GM12878 (cell line): ENCODE measurements around the gene LURAP1L. TPM values are rescaled to one million over a fixed set of nuclear protein-coding genes. Genes with fewer than 3 reads are reported as not detected.

Experiments
- ATF2 ChIP-seq: IDR thresholded peaks from 2 replicates; pipeline ENCODE4 v1.6.1; 2012; ENCODE audit warnings: low read length, inconsistent platforms
- ATF7 ChIP-seq: fragments of 450-650 bp; IDR thresholded peaks from 2 replicates; pipeline ENCODE4 v1.6.1; 2016; ENCODE audit warnings: low read depth, mild to moderate bottlenecking
- BACH1 ChIP-seq: fragments of 450-650 bp; IDR thresholded peaks from 2 replicates; pipeline ENCODE4 v1.6.1; 2017; ENCODE audit warnings: mild to moderate bottlenecking, borderline replicate concordance
- CBX5 ChIP-seq: sonication (generic); IDR thresholded peaks from 2 replicates; pipeline ENCODE4 v1.6.1; 2016; ENCODE audit warnings: low read depth, moderate library complexity, mild to moderate bottlenecking, inconsistent platforms
- CREM ChIP-seq: IDR thresholded peaks from 2 replicates; pipeline ENCODE4 v1.6.1; 2014; ENCODE audit warnings: antibody characterized with exemption, low read depth
- E2F8 ChIP-seq: fragments of 450-650 bp; IDR thresholded peaks from 2 replicates; pipeline ENCODE4 v1.6.1; 2018; ENCODE audit warnings: mild to moderate bottlenecking, low read depth, moderate library complexity; ENCODE audit not compliant: partially characterized antibody
- EGR1 ChIP-seq, 2 experiments: IDR thresholded peaks; 1 replicate in 1 of 2; 2 replicates in 1 of 2; pipeline ENCODE4 v1.6.1; 2011 to 2012; ENCODE audit warnings: low read depth in 2 of 2, low read length in 2 of 2, borderline replicate concordance in 1 of 2, mild to moderate bottlenecking in 1 of 2, moderate library complexity in 1 of 2
- HDAC2 ChIP-seq: fragments of 200-600 bp; sonication (generic); IDR thresholded peaks from 2 replicates; pipeline ENCODE4 v1.6.1; 2017
- JUNB ChIP-seq: IDR thresholded peaks from 2 replicates; pipeline ENCODE4 v1.6.1; 2016; ENCODE audit warnings: antibody characterized with exemption, mild to moderate bottlenecking
- JUND ChIP-seq: IDR thresholded peaks from 2 replicates; pipeline ENCODE4 v1.6.1; 2012; ENCODE audit warnings: low read depth, mild to moderate bottlenecking, low read length, improper control_type of control experiment, moderate library complexity
- KDM1A ChIP-seq: fragments of 200-600 bp; sonication (generic); IDR thresholded peaks from 2 replicates; pipeline ENCODE4 v1.6.1; 2016; ENCODE audit warnings: borderline replicate concordance
- NFYB ChIP-seq: IDR thresholded peaks from 2 replicates; pipeline ENCODE4 v1.6.1; 2011; ENCODE audit warnings: low read depth, mild to moderate bottlenecking, low read length, improper control_type of control experiment, moderate library complexity; ENCODE audit not compliant: insufficient read depth
- RUNX3 ChIP-seq: IDR thresholded peaks from 2 replicates; pipeline ENCODE4 v1.6.1; 2012; ENCODE audit warnings: low read length, inconsistent platforms
- SKIL ChIP-seq: fragments of 450-650 bp; IDR thresholded peaks from 2 replicates; pipeline ENCODE4 v1.6.1; 2017; ENCODE audit warnings: mild to moderate bottlenecking, low read depth, inconsistent platforms; ENCODE audit not compliant: poor library complexity, severe bottlenecking
- SREBF2 ChIP-seq: IDR thresholded peaks from 2 replicates; pipeline ENCODE4 v1.6.1; 2012; ENCODE audit warnings: mild to moderate bottlenecking, low read length
- TAF1 ChIP-seq: IDR thresholded peaks from 2 replicates; pipeline ENCODE4 v1.6.1; 2011; ENCODE audit warnings: mild to moderate bottlenecking, low read depth, low read length, borderline replicate concordance
- TCF7 ChIP-seq: IDR thresholded peaks from 2 replicates; pipeline ENCODE4 v1.6.1; 2014; ENCODE audit warnings: antibody characterized with exemption, borderline replicate concordance
- polyA plus RNA-seq, 11 experiments: library from polyadenylated mRNA; depleted of rRNA in 4 of 11; unstranded in 6 of 11; stranded (reverse) in 5 of 11; fragments of >200 nt; fragmentation: Nextera tagmentation in 4 of 11; fragmentation: Illumina TruSeq in 1 of 11; extraction: Ambion mirVana in 4 of 11; extraction: Trizol in 1 of 11; gene quantifications; 1 replicate in 1 of 11; 2 replicates in 10 of 11; pipeline versions ENCODE4 v1.2.1 to v1.2.3, GENCODE V29; 2011 to 2016; ENCODE audit warnings: inconsistent platforms in 2 of 11, missing spikeins in 2 of 11, low read depth in 1 of 11
- total RNA-seq, 4 experiments: library from RNA; depleted of rRNA in 3 of 4; stranded (reverse); fragments of >200 nt in 3 of 4; fragmentation: Illumina TruSeq in 1 of 4; extraction: Trizol in 1 of 4; gene quantifications; 2 replicates each; pipeline versions ENCODE4 v1.2.1 to v1.2.3, GENCODE V29; 2013 to 2021
- TF ChIP-seq, protein P1 (sequence below): IDR thresholded peaks from 2 replicates; pipeline ENCODE4 v1.6.1; 2011; ENCODE audit warnings: low read depth, low read length, improper control_type of control experiment, borderline replicate concordance
- TF ChIP-seq, protein P2 (sequence below): IDR thresholded peaks from 2 replicates; pipeline ENCODE4 v1.6.1; 2012; ENCODE audit warnings: low read depth, low read length, improper control_type of control experiment

Gene LURAP1L
- total and polyA plus RNA-seq, 10 of the 15 experiments (the other 5 are each of a cell fraction or from before 2014, with no cell fraction given), result 0.19 to 3.7 (median 0.69) TPM

DNA sequence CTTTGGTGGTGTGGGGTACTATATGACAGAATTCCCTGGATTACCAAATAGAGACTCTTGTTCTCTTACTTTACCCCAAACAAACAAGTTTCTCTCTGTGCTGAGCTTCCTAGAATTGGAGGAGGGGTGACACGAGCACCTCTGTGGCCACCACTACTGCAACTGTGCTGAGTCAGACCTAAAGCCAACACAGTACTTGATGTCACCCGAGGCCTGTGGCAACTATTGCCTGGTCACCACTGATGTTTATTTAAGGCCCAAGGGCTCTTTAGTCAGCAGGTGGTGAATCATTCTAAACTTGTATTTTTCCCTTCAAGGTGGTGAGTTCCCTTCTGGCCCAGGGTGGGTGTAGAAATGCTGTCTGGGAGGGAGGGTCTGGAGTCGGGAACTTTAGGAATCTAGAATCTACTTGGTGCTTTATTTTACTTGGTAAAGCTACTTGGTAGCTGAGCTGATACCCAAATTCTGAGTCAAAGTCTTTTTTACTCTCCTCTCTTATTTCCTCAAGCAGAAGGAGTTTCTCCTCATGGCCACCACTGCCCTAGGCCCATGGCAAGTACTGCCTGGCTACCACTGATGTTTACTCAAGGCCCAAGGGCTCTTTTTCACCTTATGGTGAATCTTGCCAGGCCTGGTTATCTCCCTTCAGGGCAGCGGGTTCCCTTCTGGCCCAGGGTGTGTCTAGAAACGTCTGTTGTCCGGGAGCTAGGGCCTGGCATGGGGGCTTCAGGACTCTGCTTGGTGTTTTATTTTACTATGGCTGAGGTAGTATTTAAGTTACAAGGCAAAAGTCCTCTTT, 9.8 kb downstream of the LURAP1L start (continued):
- TF ChIP-seq TCF7 (no peak), SKIL (no peak), KDM1A (no peak), EGR1 (IDR thresholded peaks at IDR 0.05; ENCODE audit: borderline replicate concordance in 1 of 2, low read depth in 2 of 2, low read length in 2 of 2) (no peak), CREM (peak; percentile 35; the same call in 1 of the 2 replicates), HDAC2 (no peak), ATF2 (no peak), NFYB (no peak), CBX5 (no peak), SREBF2 (no peak), TAF1 (no peak), BACH1 (peak; percentile 65; the same call in 1 of the 2 replicates), RUNX3 (peak; percentile 69), ATF7 (no peak), JUNB (peak; percentile 49), JUND (no peak), E2F8 (no peak)
- TF ChIP-seq, protein P1, sequence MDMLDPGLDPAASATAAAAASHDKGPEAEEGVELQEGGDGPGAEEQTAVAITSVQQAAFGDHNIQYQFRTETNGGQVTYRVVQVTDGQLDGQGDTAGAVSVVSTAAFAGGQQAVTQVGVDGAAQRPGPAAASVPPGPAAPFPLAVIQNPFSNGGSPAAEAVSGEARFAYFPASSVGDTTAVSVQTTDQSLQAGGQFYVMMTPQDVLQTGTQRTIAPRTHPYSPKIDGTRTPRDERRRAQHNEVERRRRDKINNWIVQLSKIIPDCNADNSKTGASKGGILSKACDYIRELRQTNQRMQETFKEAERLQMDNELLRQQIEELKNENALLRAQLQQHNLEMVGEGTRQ, result no peak
- TF ChIP-seq, protein P2, sequence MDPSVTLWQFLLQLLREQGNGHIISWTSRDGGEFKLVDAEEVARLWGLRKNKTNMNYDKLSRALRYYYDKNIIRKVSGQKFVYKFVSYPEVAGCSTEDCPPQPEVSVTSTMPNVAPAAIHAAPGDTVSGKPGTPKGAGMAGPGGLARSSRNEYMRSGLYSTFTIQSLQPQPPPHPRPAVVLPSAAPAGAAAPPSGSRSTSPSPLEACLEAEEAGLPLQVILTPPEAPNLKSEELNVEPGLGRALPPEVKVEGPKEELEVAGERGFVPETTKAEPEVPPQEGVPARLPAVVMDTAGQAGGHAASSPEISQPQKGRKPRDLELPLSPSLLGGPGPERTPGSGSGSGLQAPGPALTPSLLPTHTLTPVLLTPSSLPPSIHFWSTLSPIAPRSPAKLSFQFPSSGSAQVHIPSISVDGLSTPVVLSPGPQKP, result no peak
